ENCODE measurements around the gene PPP6R3.
"Not testable (repeated sequence)": the region's sequence is repeated elsewhere in the genome, so short reads cannot be mapped to it uniquely, and the experiment has no call there.

The PPP6R3 gene

GRCh38 chr11:68471360-68472340 is 11.1 kb downstream of the PPP6R3 start:
- Histone ChIP-seq H3K36me3 (ENCODE audit: insufficient read depth) (no peaks in the 10 kb centered on the region), H3K4me2 (no peak overlapping the region), H3K9ac (no peak overlapping the region), H2AFZ (ENCODE audit: low read depth) (no peak overlapping the region), H3K79me2 (ENCODE audit: insufficient read depth, low read depth) (peaks cover 89% of the 10 kb centered on the region), H3K27ac (no peak overlapping the region), H4K20me1 (ENCODE audit: insufficient read depth) (peaks cover 62% of the 10 kb centered on the region), H3K4me3 (IDR thresholded peaks at IDR 0.05; ENCODE audit: insufficient read depth, low read depth, low read length) (no peak overlapping the region), H3K4me1 (ENCODE audit: low read depth, poor library complexity, severe bottlenecking) (peaks cover 22% of the 10 kb centered on the region), H3K27me3 (ENCODE audit: insufficient read depth, low read depth) (no peaks in the 10 kb centered on the region)
- TF ChIP-seq CTCF (conservative IDR thresholded peaks at IDR 0.05; ENCODE audit: low read depth, low read length): no peak

- no peak overlapping the region for H3K9ac ChIP-seq
- H2AFZ ChIP-seq (ENCODE audit: low read depth): no peak overlapping the region
- no peak overlapping the region for H3K4me2 ChIP-seq
- H3K79me2 ChIP-seq (ENCODE audit: insufficient read depth, low read depth): peaks cover 88% of the 10 kb centered on the region
- H3K36me3 ChIP-seq (ENCODE audit: insufficient read depth): no peaks in the 10 kb centered on the region
- TF ChIP-seq CTCF (conservative IDR thresholded peaks at IDR 0.05; ENCODE audit: low read depth, low read length): no peak
- H3K4me1 ChIP-seq (ENCODE audit: low read depth, poor library complexity, severe bottlenecking): peaks cover 15% of the 10 kb centered on the region
- H3K27ac ChIP-seq: no peak overlapping the region
- no peak overlapping the region for H3K4me3 ChIP-seq (IDR thresholded peaks at IDR 0.05; ENCODE audit: insufficient read depth, low read depth, low read length)
- H3K27me3 ChIP-seq (ENCODE audit: insufficient read depth, low read depth): no peaks in the 10 kb centered on the region
- H4K20me1 ChIP-seq (ENCODE audit: insufficient read depth): peaks cover 61% of the 10 kb centered on the region
Measured at GRCh38 chr11:68472778-68473177, 12.2 kb downstream of the PPP6R3 start.

GRCh38 chr11:68473693-68474092 is 13.1 kb downstream of the PPP6R3 start:
- Histone ChIP-seq H4K20me1 (ENCODE audit: insufficient read depth) (peaks cover 52% of the 10 kb centered on the region), H3K4me2 (no peak overlapping the region), H3K27ac (no peak overlapping the region), H3K27me3 (ENCODE audit: insufficient read depth, low read depth) (no peaks in the 10 kb centered on the region), H3K36me3 (ENCODE audit: insufficient read depth) (no peaks in the 10 kb centered on the region), H3K4me3 (IDR thresholded peaks at IDR 0.05; ENCODE audit: insufficient read depth, low read depth, low read length) (no peak overlapping the region), H3K79me2 (ENCODE audit: insufficient read depth, low read depth) (peaks cover 88% of the 10 kb centered on the region), H3K9ac (no peak overlapping the region), H2AFZ (ENCODE audit: low read depth) (no peak overlapping the region), H3K4me1 (ENCODE audit: low read depth, poor library complexity, severe bottlenecking) (peaks cover 6% of the 10 kb centered on the region)
- no peak for TF ChIP-seq CTCF (conservative IDR thresholded peaks at IDR 0.05; ENCODE audit: low read depth, low read length)

GRCh38 chr11:68475626-68476025 is 15.1 kb downstream of the PPP6R3 start:
- not testable (repeated sequence) for H3K4me3 ChIP-seq (IDR thresholded peaks at IDR 0.05; ENCODE audit: insufficient read depth, low read depth, low read length); H3K27ac ChIP-seq; H3K4me2 ChIP-seq; H2AFZ ChIP-seq (ENCODE audit: low read depth); H3K4me1 ChIP-seq (ENCODE audit: low read depth, poor library complexity, severe bottlenecking); H3K9ac ChIP-seq; H3K27me3 ChIP-seq (ENCODE audit: insufficient read depth, low read depth); H3K36me3 ChIP-seq (ENCODE audit: insufficient read depth)
- H4K20me1 ChIP-seq (ENCODE audit: insufficient read depth): peaks cover 52% of the 10 kb centered on the region
- H3K79me2 ChIP-seq (ENCODE audit: insufficient read depth, low read depth): peaks cover 88% of the 10 kb centered on the region

GRCh38 chr11:68479390-68479789 is 18.8 kb downstream of the PPP6R3 start:
- no peaks in the 10 kb centered on the region for H3K27me3 ChIP-seq (ENCODE audit: insufficient read depth, low read depth)
- H3K4me2 ChIP-seq: no peak overlapping the region
- no peak overlapping the region for H3K4me3 ChIP-seq (IDR thresholded peaks at IDR 0.05; ENCODE audit: insufficient read depth, low read depth, low read length)
- no peak overlapping the region for H3K9ac ChIP-seq
- peaks cover 88% of the 10 kb centered on the region for H3K79me2 ChIP-seq (ENCODE audit: insufficient read depth, low read depth)
- TF ChIP-seq CTCF (conservative IDR thresholded peaks at IDR 0.05; ENCODE audit: low read depth, low read length): no peak
- H3K36me3 ChIP-seq (ENCODE audit: insufficient read depth): no peaks in the 10 kb centered on the region
- no peaks in the 10 kb centered on the region for H3K4me1 ChIP-seq (ENCODE audit: low read depth, poor library complexity, severe bottlenecking)
- no peak overlapping the region for H2AFZ ChIP-seq (ENCODE audit: low read depth)
- no peak overlapping the region for H3K27ac ChIP-seq
- peaks cover 46% of the 10 kb centered on the region for H4K20me1 ChIP-seq (ENCODE audit: insufficient read depth)

Measured in KMS-11 (cell line).